Hepatocyte (in vitro differentiated cells): ENCODE data around the gene IL17B. TPM values are rescaled to one million over a fixed set of nuclear protein-coding genes. Genes with fewer than 3 reads are reported as not detected.

Experiments
- DNase-seq: peaks from one replicate; pipeline ENCODE4 v3.0.0-alpha.2; 2016; ENCODE audit warnings: low spot score
- H2AFZ ChIP-seq: fragments of 200-600 bp; sonication (generic); 2 replicates; pipeline ENCODE4 v1.6.0; 2016; ENCODE audit warnings: antibody characterized with exemption, mild to moderate bottlenecking
- H3K27ac ChIP-seq: fragments of 200-600 bp; sonication (generic); 2 replicates; pipeline ENCODE4 v1.5.1; 2016; ENCODE audit warnings: mild to moderate bottlenecking
- H3K27me3 ChIP-seq: fragments of 200-600 bp; sonication (generic); 2 replicates; pipeline ENCODE4 v1.6.1; 2016
- H3K36me3 ChIP-seq: fragments of 200-600 bp; sonication (generic); replicated peaks from 2 replicates; pipeline ENCODE4 v1.5.1; 2016; ENCODE audit warnings: low read depth; ENCODE audit not compliant: insufficient read depth
- H3K4me1 ChIP-seq: fragments of 200-600 bp; sonication (generic); 2 replicates; pipeline ENCODE4 v1.5.1; 2016; ENCODE audit warnings: mild to moderate bottlenecking, moderate library complexity; ENCODE audit not compliant: insufficient read depth
- H3K4me2 ChIP-seq: fragments of 200-600 bp; sonication (generic); 2 replicates; pipeline ENCODE4 v1.6.0; 2016
- H3K4me3 ChIP-seq: fragments of 200-600 bp; sonication (generic); 2 replicates; pipeline ENCODE4 v1.5.1; 2016; ENCODE audit warnings: mild to moderate bottlenecking
- H3K79me2 ChIP-seq: fragments of 200-600 bp; sonication (generic); 2 replicates; pipeline ENCODE4 v1.6.0; 2017; ENCODE audit warnings: mild to moderate bottlenecking
- H3K9me2 ChIP-seq: fragments of 200-600 bp; sonication (generic); replicated peaks from 2 replicates; pipeline ENCODE4 v1.6.0; 2017; ENCODE audit warnings: mild to moderate bottlenecking; ENCODE audit not compliant: insufficient read depth
- H3K9me3 ChIP-seq: fragments of 200-600 bp; sonication (generic); 2 replicates; pipeline ENCODE4 v1.5.1; 2016; ENCODE audit warnings: low read depth, mild to moderate bottlenecking
- H4K20me1 ChIP-seq: fragments of 200-600 bp; sonication (generic); 2 replicates; pipeline ENCODE4 v1.6.0; 2016; ENCODE audit warnings: mild to moderate bottlenecking; ENCODE audit not compliant: insufficient read depth, poor library complexity, severe bottlenecking
- EZH2 ChIP-seq: fragments of 200-600 bp; sonication (generic); IDR thresholded peaks from 2 replicates; pipeline ENCODE4 v1.6.1; 2016; ENCODE audit warnings: antibody characterized with exemption, mild to moderate bottlenecking, borderline replicate concordance
- EZH2phosphoT487 ChIP-seq: fragments of 200-600 bp; sonication (generic); IDR thresholded peaks from one replicate; pipeline ENCODE4 v1.6.1; 2018; ENCODE audit warnings: antibody characterized with exemption, mild to moderate bottlenecking, low read depth, moderate library complexity; ENCODE audit not compliant: unreplicated experiment, severe bottlenecking
- whole genome bisulfite sequencing: methylation state at CpG from one replicate; pipeline ENCODE4 v1.1.6; 2016; ENCODE audit warnings: low lambda C conversion rate; ENCODE audit errors: missing lambda C conversion rate; 5-methylcytosine and 5-hydroxymethylcytosine counted together
- polyA plus RNA-seq: library from polyadenylated mRNA; unstranded; fragments of >200 nt; fragmentation: Nextera tagmentation; extraction: Ambion mirVana; gene quantifications from 2 replicates; pipeline ENCODE4 v1.2.1, GENCODE V29; 2016
- total RNA-seq: library from RNA; depleted of rRNA; stranded (reverse); fragments of >200 nt; gene quantifications from 2 replicates; pipeline ENCODE4 v1.2.3, GENCODE V29; 2014
- TF ChIP-seq, protein P1 (sequence below): fragments of 200-600 bp; sonication (generic); IDR thresholded peaks from 2 replicates; pipeline ENCODE4 v1.5.1; 2016; ENCODE audit warnings: antibody characterized with exemption, mild to moderate bottlenecking; ENCODE audit not compliant: poor library complexity

Gene IL17B
- total and polyA plus RNA-seq, 2 experiments from 2014 or later: not detected

DNA sequence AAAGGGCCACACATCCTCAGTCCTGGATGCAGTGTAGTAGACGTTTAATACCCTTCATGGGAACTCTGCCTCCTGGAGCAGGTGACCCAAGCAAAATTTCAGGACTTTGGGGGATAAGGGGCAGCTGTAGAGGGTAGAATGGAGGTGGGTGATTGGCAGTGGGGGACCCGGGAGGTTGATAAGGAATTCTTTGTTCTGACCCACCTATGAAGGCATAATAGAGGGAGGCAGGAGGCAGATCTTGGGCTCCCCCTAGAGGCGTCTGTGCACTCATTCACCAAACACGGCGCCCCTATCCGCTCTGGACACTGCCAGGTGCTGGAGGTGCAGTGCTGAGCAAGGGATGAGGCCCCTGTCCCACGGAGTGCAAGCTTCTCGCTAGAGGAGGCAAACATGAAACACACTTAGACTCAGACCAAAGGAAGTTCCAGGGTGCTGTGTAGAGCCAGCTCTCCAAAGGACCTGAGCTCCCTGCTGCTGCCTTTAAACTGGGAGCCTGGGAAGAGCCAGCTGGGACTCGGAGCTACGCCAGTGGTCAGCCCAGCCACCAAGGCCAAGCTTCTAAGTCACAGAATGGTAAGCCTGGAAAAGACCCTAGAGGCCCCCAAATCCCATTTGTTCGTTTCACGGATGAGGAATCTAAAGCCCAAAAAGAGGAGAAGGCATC is 7.7 kb downstream of the IL17B start:
- DNase-seq: peak; percentile 81
- no peaks in the 10 kb centered on the region for H3K9me3 ChIP-seq
- no peak overlapping the region for H3K4me3 ChIP-seq
- 40% methylated on average over 12 of the region's 12 CpGs for WGBS
- TF ChIP-seq EZH2: no peak
- TF ChIP-seq, protein P1, sequence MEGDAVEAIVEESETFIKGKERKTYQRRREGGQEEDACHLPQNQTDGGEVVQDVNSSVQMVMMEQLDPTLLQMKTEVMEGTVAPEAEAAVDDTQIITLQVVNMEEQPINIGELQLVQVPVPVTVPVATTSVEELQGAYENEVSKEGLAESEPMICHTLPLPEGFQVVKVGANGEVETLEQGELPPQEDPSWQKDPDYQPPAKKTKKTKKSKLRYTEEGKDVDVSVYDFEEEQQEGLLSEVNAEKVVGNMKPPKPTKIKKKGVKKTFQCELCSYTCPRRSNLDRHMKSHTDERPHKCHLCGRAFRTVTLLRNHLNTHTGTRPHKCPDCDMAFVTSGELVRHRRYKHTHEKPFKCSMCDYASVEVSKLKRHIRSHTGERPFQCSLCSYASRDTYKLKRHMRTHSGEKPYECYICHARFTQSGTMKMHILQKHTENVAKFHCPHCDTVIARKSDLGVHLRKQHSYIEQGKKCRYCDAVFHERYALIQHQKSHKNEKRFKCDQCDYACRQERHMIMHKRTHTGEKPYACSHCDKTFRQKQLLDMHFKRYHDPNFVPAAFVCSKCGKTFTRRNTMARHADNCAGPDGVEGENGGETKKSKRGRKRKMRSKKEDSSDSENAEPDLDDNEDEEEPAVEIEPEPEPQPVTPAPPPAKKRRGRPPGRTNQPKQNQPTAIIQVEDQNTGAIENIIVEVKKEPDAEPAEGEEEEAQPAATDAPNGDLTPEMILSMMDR: peak; percentile 61
- H3K79me2 ChIP-seq: no peaks in the 10 kb centered on the region
- no peaks in the 10 kb centered on the region for H3K9me2 ChIP-seq
- no peaks in the 10 kb centered on the region for H3K27me3 ChIP-seq
- H3K36me3 ChIP-seq: no peaks in the 10 kb centered on the region
- no peaks in the 10 kb centered on the region for H3K4me1 ChIP-seq
- H4K20me1 ChIP-seq: no peaks in the 10 kb centered on the region
- no peak overlapping the region for H3K27ac ChIP-seq
- no peak overlapping the region for H2AFZ ChIP-seq
- no peak overlapping the region for H3K4me2 ChIP-seq

DNA sequence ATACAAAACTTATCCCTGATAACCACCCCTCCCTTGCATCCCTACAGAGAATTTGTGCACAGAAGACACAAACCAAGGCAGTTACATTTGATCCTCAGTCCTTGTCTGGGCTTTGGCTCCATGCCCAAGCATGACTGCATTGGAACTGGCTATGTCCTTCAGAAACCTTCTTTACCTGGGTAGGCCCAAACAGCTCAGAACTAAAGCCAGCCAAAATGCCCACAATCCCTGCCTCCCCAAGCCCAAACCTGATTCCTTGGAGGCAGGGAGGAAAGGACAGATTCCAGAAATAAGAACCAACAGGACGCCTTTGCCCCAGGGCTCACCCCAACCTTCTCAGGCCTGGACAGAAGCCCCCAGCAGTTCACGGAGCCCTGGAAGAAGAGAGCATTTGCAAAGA is 8.2 kb downstream of the IL17B start:
- 90% methylated on average over 2 of the region's 2 CpGs for WGBS
- no peak overlapping the region for H3K4me3 ChIP-seq
- H3K79me2 ChIP-seq: no peaks in the 10 kb centered on the region
- no peaks in the 10 kb centered on the region for H3K36me3 ChIP-seq
- no peak overlapping the region for H3K4me2 ChIP-seq
- no peak for DNase-seq
- no peak for TF ChIP-seq EZH2phosphoT487
- TF ChIP-seq, protein P1: no peak
- TF ChIP-seq EZH2: no peak
- no peak overlapping the region for H2AFZ ChIP-seq
- H4K20me1 ChIP-seq: no peaks in the 10 kb centered on the region
- H3K9me2 ChIP-seq: no peaks in the 10 kb centered on the region
- H3K4me1 ChIP-seq: no peaks in the 10 kb centered on the region
- no peak overlapping the region for H3K27ac ChIP-seq
- H3K27me3 ChIP-seq: no peaks in the 10 kb centered on the region
- no peaks in the 10 kb centered on the region for H3K9me3 ChIP-seq

DNA sequence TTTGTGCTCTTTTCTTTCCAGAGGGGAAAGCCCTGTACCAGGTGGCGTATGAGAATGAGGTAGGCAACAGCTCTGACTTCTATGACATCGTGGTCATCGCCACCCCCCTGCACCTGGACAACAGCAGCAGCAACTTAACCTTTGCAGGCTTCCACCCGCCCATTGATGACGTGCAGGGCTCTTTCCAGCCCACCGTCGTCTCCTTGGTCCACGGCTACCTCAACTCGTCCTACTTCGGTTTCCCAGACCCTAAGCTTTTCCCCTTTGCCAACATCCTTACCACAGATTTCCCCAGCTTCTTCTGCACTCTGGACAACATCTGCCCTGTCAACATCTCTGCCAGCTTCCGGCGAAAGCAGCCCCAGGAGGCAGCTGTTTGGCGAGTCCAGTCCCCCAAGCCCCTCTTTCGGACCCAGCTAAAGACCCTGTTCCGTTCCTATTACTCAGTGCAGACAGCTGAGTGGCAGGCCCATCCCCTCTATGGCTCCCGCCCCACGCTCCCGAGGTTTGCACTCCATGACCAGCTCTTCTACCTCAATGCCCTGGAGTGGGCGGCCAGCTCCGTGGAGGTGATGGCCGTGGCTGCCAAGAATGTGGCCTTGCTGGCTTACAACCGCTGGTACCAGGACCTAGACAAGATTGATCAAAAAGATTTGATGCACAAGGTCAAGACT is 11.0 kb downstream of the IL17B start:
- DNase-seq: no peak
- Histone ChIP-seq H3K9me2 (no peaks in the 10 kb centered on the region), H3K79me2 (no peaks in the 10 kb centered on the region), H3K27me3 (no peaks in the 10 kb centered on the region), H3K9me3 (no peaks in the 10 kb centered on the region), H2AFZ (no peak overlapping the region), H3K4me3 (no peak overlapping the region), H3K36me3 (no peaks in the 10 kb centered on the region), H4K20me1 (no peaks in the 10 kb centered on the region), H3K27ac (no peak overlapping the region), H3K4me1 (no peaks in the 10 kb centered on the region), H3K4me2 (no peak overlapping the region)
- WGBS: 93% methylated on average over 22 of the region's 22 CpGs
- no peak for TF ChIP-seq EZH2
- no peak for TF ChIP-seq EZH2phosphoT487
- TF ChIP-seq, protein P1: no peak
